HEK293 (cell line): ENCODE measurements around the gene RPL23.

Experiments
- FEZF1 ChIP-seq: fragments of 450-650 bp; formaldehyde crosslinking; IDR thresholded peaks from 2 replicates; pipeline ENCODE4 v1.5.1; 2016; ENCODE audit warnings: missing biosample characterization, missing genetic modification characterization
- GLI2 ChIP-seq: fragments of 450-650 bp; formaldehyde crosslinking; IDR thresholded peaks from 2 replicates; pipeline ENCODE4; 2017; ENCODE audit warnings: missing biosample characterization, missing genetic modification characterization, low read depth, borderline replicate concordance
- GLIS2 ChIP-seq: fragments of 450-650 bp; formaldehyde crosslinking; IDR thresholded peaks from 2 replicates; pipeline ENCODE4 v1.5.1; 2016; ENCODE audit warnings: missing biosample characterization, missing genetic modification characterization
- KLF10 ChIP-seq: fragments of 450-650 bp; IDR thresholded peaks from 2 replicates; pipeline ENCODE4 v1.5.1; 2018; ENCODE audit warnings: missing biosample characterization, mild to moderate bottlenecking, missing genetic modification characterization
- KLF7 ChIP-seq: fragments of 450-650 bp; formaldehyde crosslinking; IDR thresholded peaks from 2 replicates; pipeline ENCODE4 v1.5.1; 2016; ENCODE audit warnings: missing biosample characterization, missing genetic modification characterization, borderline replicate concordance
- MZF1 ChIP-seq: fragments of 450-650 bp; formaldehyde crosslinking; IDR thresholded peaks from 2 replicates; pipeline ENCODE4 v1.5.1; 2017; ENCODE audit warnings: missing biosample characterization, missing genetic modification characterization, borderline replicate concordance
- PATZ1 ChIP-seq: fragments of 450-650 bp; formaldehyde crosslinking; IDR thresholded peaks from 2 replicates; pipeline ENCODE4 v1.5.1; 2016; ENCODE audit warnings: missing biosample characterization, missing genetic modification characterization
- PBX3 ChIP-seq: sonication (generic); formaldehyde crosslinking; IDR thresholded peaks from 2 replicates; pipeline ENCODE4 v1.8.1; 2022; ENCODE audit warnings: mild to moderate bottlenecking, moderate library complexity, missing genetic modification reagents
- PRDM10 ChIP-seq: fragments of 450-650 bp; formaldehyde crosslinking; IDR thresholded peaks from 2 replicates; pipeline ENCODE4 v1.5.1; 2016; ENCODE audit warnings: missing biosample characterization, missing genetic modification characterization
- SP2 ChIP-seq: fragments of 450-650 bp; formaldehyde crosslinking; IDR thresholded peaks from 2 replicates; pipeline ENCODE4 v1.5.1; 2016; ENCODE audit warnings: missing biosample characterization, missing genetic modification characterization
- TCF7L2 ChIP-seq: IDR thresholded peaks from 2 replicates; pipeline ENCODE4 v1.6.1; 2011; ENCODE audit warnings: low read depth, mild to moderate bottlenecking, inconsistent platforms, low read length, moderate library complexity, borderline replicate concordance
- YY2 ChIP-seq: fragments of 450-650 bp; formaldehyde crosslinking; IDR thresholded peaks from 2 replicates; pipeline ENCODE4 v1.5.1; 2016; ENCODE audit warnings: missing biosample characterization, missing genetic modification characterization
- ZBTB10 ChIP-seq: fragments of 450-650 bp; formaldehyde crosslinking; IDR thresholded peaks from 2 replicates; pipeline ENCODE4 v1.5.1; 2016; ENCODE audit warnings: missing biosample characterization, missing genetic modification characterization
- ZBTB7A ChIP-seq: fragments of 450-650 bp; formaldehyde crosslinking; IDR thresholded peaks from 2 replicates; pipeline ENCODE4 v1.5.1; 2016; ENCODE audit warnings: low read depth, missing biosample characterization, missing genetic modification characterization
- ZBTB8A ChIP-seq: fragments of 450-650 bp; formaldehyde crosslinking; IDR thresholded peaks from 2 replicates; pipeline ENCODE4 v1.5.1; 2016; ENCODE audit warnings: missing biosample characterization, missing genetic modification characterization
- ZFHX2 ChIP-seq: fragments of 450-650 bp; formaldehyde crosslinking; conservative IDR thresholded peaks from 2 replicates; pipeline ENCODE4 v1.5.1; 2016; ENCODE audit warnings: missing biosample characterization, missing genetic modification characterization
- ZFP37 ChIP-seq: fragments of 450-650 bp; formaldehyde crosslinking; IDR thresholded peaks from 2 replicates; pipeline ENCODE4 v1.5.1; 2016; ENCODE audit warnings: missing biosample characterization, missing genetic modification characterization
- ZIC2 ChIP-seq: fragments of 450-650 bp; formaldehyde crosslinking; IDR thresholded peaks from 2 replicates; pipeline ENCODE4 v1.5.1; 2016; ENCODE audit warnings: missing biosample characterization, missing genetic modification characterization
- ZNF112 ChIP-seq: fragments of 450-650 bp; formaldehyde crosslinking; IDR thresholded peaks from 2 replicates; pipeline ENCODE4 v1.5.0; 2017; ENCODE audit warnings: missing biosample characterization, missing genetic modification characterization
- ZNF19 ChIP-seq: fragments of 450-650 bp; formaldehyde crosslinking; IDR thresholded peaks from 2 replicates; pipeline ENCODE4; 2016; ENCODE audit warnings: missing biosample characterization, missing genetic modification characterization, low read depth
- ZNF513 ChIP-seq: fragments of 450-650 bp; IDR thresholded peaks from 2 replicates; pipeline ENCODE4 v1.5.1; 2018; ENCODE audit warnings: missing biosample characterization, missing genetic modification characterization
- ZNF544 ChIP-seq: fragments of 450-650 bp; formaldehyde crosslinking; IDR thresholded peaks from 2 replicates; pipeline ENCODE4 v1.5.0; 2017; ENCODE audit warnings: missing biosample characterization, missing genetic modification characterization
- ZNF596 ChIP-seq: fragments of 450-650 bp; IDR thresholded peaks from 2 replicates; pipeline ENCODE4 v1.5.0; 2018; ENCODE audit warnings: missing biosample characterization, mild to moderate bottlenecking, missing genetic modification characterization, moderate library complexity
- ZNF610 ChIP-seq: fragments of 450-650 bp; formaldehyde crosslinking; IDR thresholded peaks from 2 replicates; pipeline ENCODE4 v1.5.1; 2016; ENCODE audit warnings: missing biosample characterization, missing genetic modification characterization, borderline replicate concordance
- ZSCAN18 ChIP-seq: fragments of 450-650 bp; formaldehyde crosslinking; IDR thresholded peaks from 2 replicates; pipeline ENCODE4 v1.5.1; 2016; ENCODE audit warnings: missing biosample characterization, missing genetic modification characterization
- ZSCAN30 ChIP-seq: fragments of 450-650 bp; IDR thresholded peaks from 2 replicates; pipeline ENCODE4 v1.5.1; 2018; ENCODE audit warnings: missing biosample characterization, mild to moderate bottlenecking, missing genetic modification characterization, moderate library complexity

The RPL23 gene

GRCh38 chr17:38799501-38800236, 53.9 kb downstream of the RPL23 start, which contains the start of gene PIP4K2B (continued):
- TF ChIP-seq FEZF1: no peak
- peak; percentile 97 for TF ChIP-seq SP2 (tag by site-specific recombination)
- peak; percentile 97 for TF ChIP-seq PATZ1
- peak; percentile 100 for TF ChIP-seq PRDM10
- peak; percentile 56; the same call in 1 of the 2 replicates for TF ChIP-seq ZIC2 (tag by site-specific recombination)
- no peak for TF ChIP-seq ZNF544 (tag by site-specific recombination)
- TF ChIP-seq TCF7L2: peak; percentile 31; the same call in 1 of the 2 replicates
- TF ChIP-seq ZNF112 (tag by site-specific recombination): no peak
- peak; percentile 90 for TF ChIP-seq YY2 (tag by site-specific recombination)
- TF ChIP-seq ZSCAN18 (tag by site-specific recombination): peak; percentile 65; the same call in 1 of the 2 replicates
- peak; percentile 26; the same call in 1 of the 2 replicates for TF ChIP-seq ZFP37
- TF ChIP-seq ZNF19 (tag by site-specific recombination): 0 out of 2 replicates have a peak, but pooled peaks have one; percentile 90
- peak; percentile 89 for TF ChIP-seq GLIS2
- TF ChIP-seq ZNF513: peak; percentile 53; the same call in 1 of the 2 replicates
- TF ChIP-seq PBX3 (CRISPR knock-in tag): peak; percentile 54; the same call in 1 of the 2 replicates
- TF ChIP-seq ZBTB10: no peak; the same call in none of the 2 replicates
- TF ChIP-seq KLF10 (tag by site-specific recombination): peak; percentile 74
- TF ChIP-seq GLI2 (tag by site-specific recombination): no peak
- TF ChIP-seq ZFHX2: peak; percentile 93
- 0 out of 2 replicates have a peak, but pooled peaks have one; percentile 4 for TF ChIP-seq ZNF596 (tag by site-specific recombination)
- TF ChIP-seq ZSCAN30: peak; percentile 54
- peak; percentile 72; the same call in 1 of the 2 replicates for TF ChIP-seq ZBTB7A (tag by site-specific recombination)
- TF ChIP-seq ZNF610 (tag by site-specific recombination): peak; percentile 70
- no peak for TF ChIP-seq MZF1
- TF ChIP-seq ZBTB8A: peak; percentile 66
- peak; percentile 84; the same call in 1 of the 2 replicates for TF ChIP-seq KLF7 (tag by site-specific recombination)
